SK-N-SH (cell line): Measurements from ENCODE around the gene FREY1. TPM values are rescaled to one million over a fixed set of nuclear protein-coding genes. Genes with fewer than 3 reads are reported as not detected.

Experiments
- CTCF ChIA-PET: fragments of 300-600, 350-600 bp; formaldehyde crosslinking; extraction: SDS; loops from one replicate; lab custom pipeline; 2021; lab: Yijun Ruan, JAX
- POLR2A ChIA-PET: fragments of 350-600 bp; sonication (Branson Sonifier 250); formaldehyde crosslinking; extraction: SDS; loops from one replicate; lab custom pipeline; 2020; ENCODE audit warnings: antibody characterized with exemption, inconsistent platforms; lab: Yijun Ruan, JAX
- DNase-seq: peaks from one replicate; pipeline ENCODE4 v3.0.0; 2012
- H2AFZ ChIP-seq: fragments of 200-600 bp; sonication (generic); 2 replicates; pipeline ENCODE4 v1.8.1; 2016; ENCODE audit warnings: antibody characterized with exemption, mild to moderate bottlenecking, low read depth
- H3F3A ChIP-seq: fragments of 200-600 bp; sonication (generic); replicated peaks from 2 replicates; pipeline ENCODE3; 2016; ENCODE audit warnings: antibody characterized with exemption, mild to moderate bottlenecking; ENCODE audit not compliant: insufficient read depth
- H3K27ac ChIP-seq, 2 experiments: fragments of 200-500 bp in 1 of 2; fragments of 200-600 bp in 1 of 2; sonication (Bioruptor generic) in 1 of 2; sonication (generic), shearing (Covaris generic) in 1 of 2; 2 replicates each; pipeline versions ENCODE4 v1.5.1 to v1.6.1; 2014 to 2016; ENCODE audit warnings: low read depth in 2 of 2, inconsistent platforms in 1 of 2, low read length in 1 of 2, mild to moderate bottlenecking in 1 of 2, mixed read lengths in 1 of 2
- H3K27me3 ChIP-seq: fragments of 200-600 bp; sonication (generic), shearing (Covaris generic); 2 replicates; pipeline ENCODE4 v1.6.1; 2016; ENCODE audit warnings: mixed run types; ENCODE audit not compliant: insufficient read depth
- H3K36me3 ChIP-seq, 2 experiments: fragments of 200-500 bp in 1 of 2; fragments of 200-600 bp in 1 of 2; sonication (Bioruptor generic) in 1 of 2; sonication (generic) in 1 of 2; replicated peaks in 1 of 2; 2 replicates each; pipeline versions ENCODE3 to v1.5.1; 2014 to 2016; ENCODE audit warnings: low read length in 1 of 2, mild to moderate bottlenecking in 1 of 2; ENCODE audit not compliant: insufficient read depth in 2 of 2, control insufficient read depth in 1 of 2
- H3K4me1 ChIP-seq, 2 experiments: fragments of 200-500 bp in 1 of 2; fragments of 200-600 bp in 1 of 2; sonication (Bioruptor generic) in 1 of 2; sonication (generic), shearing (Covaris generic) in 1 of 2; 2 replicates each; pipeline versions ENCODE4 v1.5.1 to v1.6.1; 2014 to 2016; ENCODE audit warnings: low read depth in 1 of 2, low read length in 1 of 2, mixed run types in 1 of 2; ENCODE audit not compliant: insufficient read depth in 2 of 2, control insufficient read depth in 1 of 2
- H3K4me2 ChIP-seq: fragments of 200-600 bp; sonication (generic), shearing (Covaris generic); 2 replicates; pipeline ENCODE4 v1.6.1; 2017; ENCODE audit warnings: mixed run types
- H3K4me3 ChIP-seq, 2 experiments: fragments of 200-500 bp in 1 of 2; fragments of 200-600 bp in 1 of 2; sonication (Bioruptor generic) in 1 of 2; sonication (generic), shearing (Covaris generic) in 1 of 2; 2 replicates each; pipeline versions ENCODE4 v1.5.1 to v1.8.1; 2014 to 2016; ENCODE audit warnings: low read depth in 2 of 2, inconsistent platforms in 1 of 2, low read length in 1 of 2, mild to moderate bottlenecking in 1 of 2, mixed read lengths in 1 of 2, moderate library complexity in 1 of 2
- H3K79me2 ChIP-seq: fragments of 200-600 bp; sonication (generic); 2 replicates; pipeline ENCODE4 v1.8.1; 2017; ENCODE audit warnings: mild to moderate bottlenecking; ENCODE audit not compliant: insufficient read depth
- H3K9ac ChIP-seq: fragments of 200-600 bp; sonication (generic); 2 replicates; pipeline ENCODE4 v1.6.1; 2017; ENCODE audit warnings: mixed run types
- H3K9me2 ChIP-seq: fragments of 200-600 bp; sonication (generic); 2 replicates; pipeline ENCODE4 v1.6.1; 2017; ENCODE audit warnings: mixed run types
- H3K9me3 ChIP-seq: fragments of 200-600 bp; sonication (generic); 2 replicates; pipeline ENCODE4 v1.6.1; 2017; ENCODE audit warnings: mixed run types, mild to moderate bottlenecking, moderate library complexity
- H4K20me1 ChIP-seq: fragments of 200-600 bp; sonication (generic); 2 replicates; pipeline ENCODE4 v1.6.1; 2017; ENCODE audit warnings: mild to moderate bottlenecking, mixed run types; ENCODE audit not compliant: insufficient read depth
- CTCF ChIP-seq: fragments of 200-600 bp; sonication (generic); IDR thresholded peaks from 2 replicates; pipeline ENCODE4 v1.6.1; 2017; ENCODE audit warnings: antibody characterized with exemption, mild to moderate bottlenecking, moderate library complexity
- EP300 ChIP-seq, 2 experiments: IDR thresholded peaks; 2 replicates each; pipeline versions ENCODE4 v1.4.0 to v1.6.1; 2012; ENCODE audit warnings: borderline replicate concordance in 1 of 2, low read depth in 1 of 2, low read length in 1 of 2
- EZH2phosphoT487 ChIP-seq: fragments of 200-600 bp; sonication (generic); IDR thresholded peaks from 2 replicates; pipeline ENCODE4 v1.6.1; 2017; ENCODE audit warnings: low read depth, mixed run types, mild to moderate bottlenecking, antibody characterized with exemption, moderate library complexity, borderline replicate concordance
- FOSL2 ChIP-seq: IDR thresholded peaks from 2 replicates; pipeline ENCODE4 v1.4.0; 2012; ENCODE audit warnings: low read depth, mild to moderate bottlenecking, moderate library complexity, borderline replicate concordance
- FOXJ3 ChIP-seq: sonication (generic); formaldehyde crosslinking; IDR thresholded peaks from 2 replicates; pipeline ENCODE4 v1.5.1; 2020; ENCODE audit warnings: mild to moderate bottlenecking, missing genetic modification reagents
- GABPA ChIP-seq: IDR thresholded peaks from 2 replicates; pipeline ENCODE4 v1.4.0; 2012; ENCODE audit warnings: low read depth, mild to moderate bottlenecking
- IRF3 ChIP-seq: fragments of 150-350 bp; IDR thresholded peaks from 2 replicates; pipeline ENCODE4 v1.6.1; 2016; ENCODE audit warnings: mild to moderate bottlenecking, low read depth, low read length
- MAX ChIP-seq: IDR thresholded peaks from 2 replicates; pipeline ENCODE4 v1.4.0; 2012; ENCODE audit warnings: low read depth
- MEF2A ChIP-seq: IDR thresholded peaks from 2 replicates; pipeline ENCODE4 v1.4.0; 2012; ENCODE audit warnings: low read depth, borderline replicate concordance
- PBX3 ChIP-seq: IDR thresholded peaks from 2 replicates; pipeline ENCODE4; 2012
- POLR2AphosphoS5 ChIP-seq: IDR thresholded peaks from 2 replicates; pipeline ENCODE4 v1.6.1; 2012; ENCODE audit warnings: low read depth, low read length
- RAD21 ChIP-seq: IDR thresholded peaks from 2 replicates; pipeline ENCODE4 v1.6.1; 2012; ENCODE audit warnings: mild to moderate bottlenecking, low read length
- RCOR1 ChIP-seq: fragments of 150-350 bp; IDR thresholded peaks from 2 replicates; pipeline ENCODE4 v1.6.1; 2017; ENCODE audit warnings: antibody characterized with exemption, low read length
- REST ChIP-seq: IDR thresholded peaks from 2 replicates; pipeline ENCODE4 v1.6.1; 2012; ENCODE audit warnings: mild to moderate bottlenecking, low read depth, low read length, moderate library complexity
- RXRA ChIP-seq: IDR thresholded peaks from 2 replicates; pipeline ENCODE4 v1.4.0; 2012; ENCODE audit warnings: low read depth, mild to moderate bottlenecking, borderline replicate concordance
- TAF1 ChIP-seq: IDR thresholded peaks from 2 replicates; pipeline ENCODE4 v1.6.1; 2012; ENCODE audit warnings: low read depth, mild to moderate bottlenecking, low read length, moderate library complexity, borderline replicate concordance
- TCF12 ChIP-seq: IDR thresholded peaks from 2 replicates; pipeline ENCODE4 v1.4.0; 2012
- USF2 ChIP-seq: fragments of 150-350 bp; IDR thresholded peaks from 2 replicates; pipeline ENCODE4 v1.6.1; 2017; ENCODE audit warnings: antibody characterized with exemption, low read length, low read depth, borderline replicate concordance
- YY1 ChIP-seq: IDR thresholded peaks from 2 replicates; pipeline ENCODE4 v1.4.0; 2012; ENCODE audit warnings: low read depth, mild to moderate bottlenecking
- WGBS: methylation state at CpG from one replicate; pipeline ENCODE4 v1.1.6; 2017; ENCODE audit warnings: low lambda C conversion rate; 5-methylcytosine and 5-hydroxymethylcytosine counted together
- polyA plus RNA-seq, 3 experiments: library from polyadenylated mRNA; depleted of rRNA; stranded (reverse); fragments of >200 nt; gene quantifications; 2 replicates each; pipeline ENCODE4 v1.2.3, GENCODE V29; 2012

The FREY1 gene
- polyA plus RNA-seq, 1 of the 3 experiments (the other 2 are of a cell fraction), result 0.30 TPM

GRCh38 chr11:45904309-45904915 is 2.7 kb downstream of the FREY1 start:
- Histone ChIP-seq H3K4me2 (no peak overlapping the region), H3K27me3 (no peaks in the 10 kb centered on the region), H2AFZ (no peak overlapping the region), H3K27ac (no peak overlapping the region), H3K9me2 (no peaks in the 10 kb centered on the region), H3F3A (no peaks in the 10 kb centered on the region), H3K9ac (no peak overlapping the region), H3K9me3 (no peaks in the 10 kb centered on the region), H3K4me3 (no peak overlapping the region), H3K79me2 (no peaks in the 10 kb centered on the region), H4K20me1 (peaks cover 9% of the 10 kb centered on the region; the same call in 1 of the 2 replicates), H3K4me1 (peaks cover 5 to 23% of the 10 kb centered on the region in 2 experiments; a peak in 2 of 4 replicates), H3K36me3 (peaks cover 0 to 29% of the 10 kb centered on the region in 2 experiments)
- TF ChIP-seq FOSL2 (no peak), IRF3 (no peak), GABPA (no peak), TCF12 (no peak), RCOR1 (no peak), EZH2phosphoT487 (no peak), TAF1 (no peak), USF2 (no peak), FOXJ3 (CRISPR knock-in tag) (no peak), RAD21 (no peak), PBX3 (no peak), RXRA (no peak), EP300 (IDR thresholded peaks at IDR 0.05; ENCODE audit: borderline replicate concordance in 1 of 2, low read depth in 1 of 2, low read length in 1 of 2) (no peak), YY1 (no peak), CTCF (no peak), MEF2A (no peak), POLR2AphosphoS5 (no peak), REST (no peak), MAX (no peak)
- POLR2A ChIA-PET, result no interaction called here
- CTCF ChIA-PET, result interaction anchor here (1.0 kb wide), 1 partner anchor 32 kb away, joined by 3 read pairs; no protein-coding TSS in a partner anchor
- WGBS, result 88% methylated on average over 15 of the region's 15 CpGs
- no peak for DNase-seq
